ENCODE results near the gene ACOXL.

Gene ACOXL

DNA sequence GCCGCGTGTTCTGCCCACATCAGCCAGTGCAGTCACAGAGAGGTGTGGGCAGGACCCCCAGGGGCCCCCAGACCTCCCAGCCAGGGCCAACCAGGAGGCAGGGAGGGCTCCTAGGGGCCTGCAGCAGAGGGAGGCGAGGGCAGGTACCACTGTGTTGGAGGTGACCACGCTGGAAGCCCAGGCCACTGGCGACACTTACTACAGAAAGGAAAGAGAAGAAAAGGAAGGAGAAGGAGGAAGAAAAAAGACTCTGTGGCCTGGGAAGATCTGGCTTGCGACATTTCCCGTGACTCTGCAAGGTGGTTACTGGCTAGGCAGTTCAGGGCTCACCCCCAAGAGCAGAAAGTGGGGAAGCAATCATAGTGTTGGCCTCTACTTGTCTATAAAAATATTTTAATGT is 290.3 kb downstream of the ACOXL start:
- no peak for DNase-seq (ENCODE audit: low spot score)
- in situ Hi-C loops (cut with MboI; ENCODE audit: low sequenced_read_pairs, unreplicated experiment), result no loop called here
- no peak for TF ChIP-seq CTCF (IDR thresholded peaks at IDR 0.05; ENCODE audit: borderline replicate concordance, control extremely low read depth, extremely low read depth, insufficient read depth, missing control alignments)

GRCh38 chr2:111024496-111024895 is 292.1 kb downstream of the ACOXL start:
- no peak for TF ChIP-seq CTCF (IDR thresholded peaks at IDR 0.05; ENCODE audit: borderline replicate concordance, control extremely low read depth, extremely low read depth, insufficient read depth, missing control alignments)
- DNase-seq (ENCODE audit: low spot score), result no peak
- in situ Hi-C loops (cut with MboI; ENCODE audit: low sequenced_read_pairs, unreplicated experiment), result no loop called here

DNA sequence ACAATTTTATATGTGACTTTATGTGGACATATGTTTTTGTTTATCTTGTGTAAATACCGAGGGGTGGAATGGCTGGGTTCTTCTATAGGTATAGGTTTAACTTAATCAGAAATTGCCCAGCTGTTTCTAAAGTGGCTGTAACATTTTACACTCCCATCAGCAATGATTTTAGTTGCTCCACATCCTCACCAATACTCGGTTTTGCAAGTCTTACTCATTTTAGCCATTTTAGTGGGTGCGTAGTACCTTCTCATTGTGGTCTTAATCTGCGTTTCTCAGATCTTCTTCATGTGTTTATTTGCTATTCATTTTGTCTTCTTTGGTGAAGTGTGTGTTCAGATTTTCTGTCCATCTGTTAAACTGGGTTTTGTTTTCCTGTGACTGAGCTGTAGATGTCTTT is 292.9 kb downstream of the ACOXL start:
- DNase-seq (ENCODE audit: low spot score), result no peak
- no peak for TF ChIP-seq CTCF (IDR thresholded peaks at IDR 0.05; ENCODE audit: borderline replicate concordance, control extremely low read depth, extremely low read depth, insufficient read depth, missing control alignments)
- in situ Hi-C loops (cut with MboI; ENCODE audit: low sequenced_read_pairs, unreplicated experiment), result loop anchor here (25.0 kb wide), 1 partner anchor 163 kb away; no protein-coding TSS in a partner anchor

- no peak for DNase-seq (ENCODE audit: low spot score)
- TF ChIP-seq CTCF (IDR thresholded peaks at IDR 0.05; ENCODE audit: borderline replicate concordance, control extremely low read depth, extremely low read depth, insufficient read depth, missing control alignments), result no peak
- in situ Hi-C loops (cut with MboI; ENCODE audit: low sequenced_read_pairs, unreplicated experiment), result loop anchor here (25.0 kb wide), 1 partner anchor 166 kb away; no protein-coding TSS in a partner anchor
Observed at GRCh38 chr2:111028720-111029119, 296.3 kb downstream of the ACOXL start.

DNA sequence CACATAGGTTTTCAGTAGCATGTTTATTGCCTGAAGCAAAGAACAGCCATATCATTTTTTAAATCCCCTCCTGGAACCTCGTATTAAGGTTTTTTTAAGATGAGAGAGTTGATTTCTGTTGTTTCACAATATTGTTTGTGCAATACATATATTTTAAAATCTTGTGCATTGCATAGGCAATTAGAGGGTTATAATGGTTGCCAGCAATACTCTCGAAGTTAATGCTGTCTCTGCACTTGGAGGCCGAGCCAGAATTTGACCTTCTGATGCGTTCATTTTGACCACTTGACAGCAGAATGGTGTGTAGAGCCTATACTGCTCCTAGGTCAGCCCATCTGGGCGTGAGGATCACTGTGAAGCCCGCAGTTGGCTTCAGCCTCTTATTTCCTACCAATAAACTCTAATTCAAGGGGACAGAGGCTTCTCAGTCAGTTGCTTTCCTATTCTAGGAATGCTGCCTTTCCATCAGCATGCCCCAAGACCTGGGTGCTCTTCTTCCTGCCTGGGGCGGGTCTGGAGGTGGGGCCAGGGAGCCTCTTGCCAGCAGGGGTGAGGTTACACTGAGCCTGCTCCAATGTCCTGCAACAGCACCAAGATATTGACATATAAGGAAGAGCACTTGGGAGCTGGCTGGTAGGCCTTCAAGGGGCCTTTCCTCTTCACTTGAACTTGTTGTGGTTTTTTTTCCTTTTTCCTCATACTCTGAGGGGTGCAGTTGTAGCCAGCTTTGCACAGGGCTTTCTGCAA is 297.0 kb downstream of the ACOXL start:
- DNase-seq (ENCODE audit: low spot score), result no peak
- in situ Hi-C loops (cut with MboI; ENCODE audit: low sequenced_read_pairs, unreplicated experiment), result loop anchor here (25.0 kb wide), 1 partner anchor 167 kb away; no protein-coding TSS in a partner anchor
- no peak for TF ChIP-seq CTCF (IDR thresholded peaks at IDR 0.05; ENCODE audit: borderline replicate concordance, control extremely low read depth, extremely low read depth, insufficient read depth, missing control alignments)

- in situ Hi-C loops (cut with MboI; ENCODE audit: low sequenced_read_pairs, unreplicated experiment), result loop anchor here (25.0 kb wide), 1 partner anchor 168 kb away; no protein-coding TSS in a partner anchor
- TF ChIP-seq CTCF (IDR thresholded peaks at IDR 0.05; ENCODE audit: borderline replicate concordance, control extremely low read depth, extremely low read depth, insufficient read depth, missing control alignments), result no peak
- no peak for DNase-seq (ENCODE audit: low spot score)
Observed at GRCh38 chr2:111030260-111030891, 298.0 kb downstream of the ACOXL start.

Data from GM13976 (cell line).